Measurements from ENCODE around the gene KRT4.

Gene KRT4

GRCh38 chr12:52776913-52777395 is 37.0 kb downstream of the KRT4 start, which contains the start of gene KRT76:
Gene KRT76, minus strand, starts transcription at chr12:52777345. Its CDS starts 54 bp downstream, at chr12:52777291.
- TF ChIP-seq FOXM1 (IDR thresholded peaks at IDR 0.05; ENCODE audit: borderline replicate concordance, low read depth): no peak
- TF ChIP-seq EP300 (IDR thresholded peaks at IDR 0.05; ENCODE audit: borderline replicate concordance): no peak
- TF ChIP-seq CREB1 (IDR thresholded peaks at IDR 0.05; ENCODE audit: low read depth): no peak
- no peak for TF ChIP-seq CEBPB (IDR thresholded peaks at IDR 0.05)
- TF ChIP-seq MAX (IDR thresholded peaks at IDR 0.05): no peak
- TF ChIP-seq YY1 (IDR thresholded peaks at IDR 0.05; ENCODE audit: low read depth): no peak
- no peak for TF ChIP-seq RAD21 (IDR thresholded peaks at IDR 0.05; ENCODE audit: low read depth)
- TF ChIP-seq, protein P1, sequence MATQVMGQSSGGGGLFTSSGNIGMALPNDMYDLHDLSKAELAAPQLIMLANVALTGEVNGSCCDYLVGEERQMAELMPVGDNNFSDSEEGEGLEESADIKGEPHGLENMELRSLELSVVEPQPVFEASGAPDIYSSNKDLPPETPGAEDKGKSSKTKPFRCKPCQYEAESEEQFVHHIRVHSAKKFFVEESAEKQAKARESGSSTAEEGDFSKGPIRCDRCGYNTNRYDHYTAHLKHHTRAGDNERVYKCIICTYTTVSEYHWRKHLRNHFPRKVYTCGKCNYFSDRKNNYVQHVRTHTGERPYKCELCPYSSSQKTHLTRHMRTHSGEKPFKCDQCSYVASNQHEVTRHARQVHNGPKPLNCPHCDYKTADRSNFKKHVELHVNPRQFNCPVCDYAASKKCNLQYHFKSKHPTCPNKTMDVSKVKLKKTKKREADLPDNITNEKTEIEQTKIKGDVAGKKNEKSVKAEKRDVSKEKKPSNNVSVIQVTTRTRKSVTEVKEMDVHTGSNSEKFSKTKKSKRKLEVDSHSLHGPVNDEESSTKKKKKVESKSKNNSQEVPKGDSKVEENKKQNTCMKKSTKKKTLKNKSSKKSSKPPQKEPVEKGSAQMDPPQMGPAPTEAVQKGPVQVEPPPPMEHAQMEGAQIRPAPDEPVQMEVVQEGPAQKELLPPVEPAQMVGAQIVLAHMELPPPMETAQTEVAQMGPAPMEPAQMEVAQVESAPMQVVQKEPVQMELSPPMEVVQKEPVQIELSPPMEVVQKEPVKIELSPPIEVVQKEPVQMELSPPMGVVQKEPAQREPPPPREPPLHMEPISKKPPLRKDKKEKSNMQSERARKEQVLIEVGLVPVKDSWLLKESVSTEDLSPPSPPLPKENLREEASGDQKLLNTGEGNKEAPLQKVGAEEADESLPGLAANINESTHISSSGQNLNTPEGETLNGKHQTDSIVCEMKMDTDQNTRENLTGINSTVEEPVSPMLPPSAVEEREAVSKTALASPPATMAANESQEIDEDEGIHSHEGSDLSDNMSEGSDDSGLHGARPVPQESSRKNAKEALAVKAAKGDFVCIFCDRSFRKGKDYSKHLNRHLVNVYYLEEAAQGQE (IDR thresholded peaks at IDR 0.05; ENCODE audit: low read depth): no peak
- TF ChIP-seq EGR1 (IDR thresholded peaks at IDR 0.05): no peak
- TF ChIP-seq TEAD4 (IDR thresholded peaks at IDR 0.05): no peak
- no peak for TF ChIP-seq ZBTB7A (IDR thresholded peaks at IDR 0.05; ENCODE audit: low read depth)

DNA sequence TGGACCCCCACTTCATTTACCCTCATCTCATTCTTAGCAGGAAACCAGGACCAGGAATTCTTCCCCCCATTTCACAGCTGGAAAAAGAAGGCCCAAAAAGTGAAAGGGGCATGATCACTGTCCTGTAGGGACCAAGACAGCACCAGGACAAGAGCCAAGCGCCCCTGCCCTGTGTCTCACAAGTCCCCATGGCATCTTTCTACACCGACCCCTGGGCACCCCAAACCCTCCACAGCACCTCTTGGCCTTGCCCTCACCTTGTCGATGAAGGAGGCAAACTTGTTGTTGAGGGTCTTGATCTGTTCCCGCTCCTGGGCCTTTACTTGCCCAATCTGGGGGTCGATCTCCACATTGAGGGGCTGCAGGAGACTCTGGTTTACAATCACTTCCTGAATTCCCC is 37.5 kb downstream of the KRT4 start:
- TF ChIP-seq FOXM1 (IDR thresholded peaks at IDR 0.05; ENCODE audit: borderline replicate concordance, low read depth) (no peak), EGR1 (IDR thresholded peaks at IDR 0.05) (no peak), TEAD4 (IDR thresholded peaks at IDR 0.05) (no peak), CEBPB (IDR thresholded peaks at IDR 0.05) (no peak), MAX (IDR thresholded peaks at IDR 0.05) (no peak), TCF12 (IDR thresholded peaks at IDR 0.05; ENCODE audit: low read depth) (no peak), ZBTB7A (IDR thresholded peaks at IDR 0.05; ENCODE audit: low read depth) (no peak), NFIC (IDR thresholded peaks at IDR 0.05) (no peak), TAF1 (IDR thresholded peaks at IDR 0.05; ENCODE audit: low read depth) (no peak), YY1 (IDR thresholded peaks at IDR 0.05; ENCODE audit: low read depth) (no peak)
- TF ChIP-seq, protein P1 (IDR thresholded peaks at IDR 0.05; ENCODE audit: low read depth): no peak

GRCh38 chr12:52774629-52775250 is 39.2 kb downstream of the KRT4 start:
- TF ChIP-seq EP300 (IDR thresholded peaks at IDR 0.05; ENCODE audit: borderline replicate concordance): peak; percentile 76; the same call in 1 of the 2 replicates
- peak; percentile 85 for TF ChIP-seq TEAD4 (IDR thresholded peaks at IDR 0.05)
- peak; percentile 65; the same call in 1 of the 2 replicates for TF ChIP-seq ZBTB7A (IDR thresholded peaks at IDR 0.05; ENCODE audit: low read depth)
- TF ChIP-seq USF1 (IDR thresholded peaks at IDR 0.05): no peak
- peak; percentile 83 for TF ChIP-seq TCF12 (IDR thresholded peaks at IDR 0.05; ENCODE audit: low read depth)
- 0 out of 2 replicates have a peak, but pooled peaks have one; percentile 31 for TF ChIP-seq FOXM1 (IDR thresholded peaks at IDR 0.05; ENCODE audit: borderline replicate concordance, low read depth)
- TF ChIP-seq RAD21 (IDR thresholded peaks at IDR 0.05; ENCODE audit: low read depth): no peak; the same call in 1 of the 2 replicates
- TF ChIP-seq TAF1 (IDR thresholded peaks at IDR 0.05; ENCODE audit: low read depth): no peak
- TF ChIP-seq NFIC (IDR thresholded peaks at IDR 0.05): peak; percentile 92
- no peak for TF ChIP-seq EGR1 (IDR thresholded peaks at IDR 0.05)
- TF ChIP-seq, protein P1 (IDR thresholded peaks at IDR 0.05; ENCODE audit: low read depth): 0 out of 2 replicates have a peak, but pooled peaks have one; percentile 12
- no peak for TF ChIP-seq MAX (IDR thresholded peaks at IDR 0.05)
- peak; percentile 31; the same call in 1 of the 2 replicates for TF ChIP-seq YY1 (IDR thresholded peaks at IDR 0.05; ENCODE audit: low read depth)
- no peak for TF ChIP-seq CEBPB (IDR thresholded peaks at IDR 0.05)
- no peak for TF ChIP-seq CREB1 (IDR thresholded peaks at IDR 0.05; ENCODE audit: low read depth)

DNA sequence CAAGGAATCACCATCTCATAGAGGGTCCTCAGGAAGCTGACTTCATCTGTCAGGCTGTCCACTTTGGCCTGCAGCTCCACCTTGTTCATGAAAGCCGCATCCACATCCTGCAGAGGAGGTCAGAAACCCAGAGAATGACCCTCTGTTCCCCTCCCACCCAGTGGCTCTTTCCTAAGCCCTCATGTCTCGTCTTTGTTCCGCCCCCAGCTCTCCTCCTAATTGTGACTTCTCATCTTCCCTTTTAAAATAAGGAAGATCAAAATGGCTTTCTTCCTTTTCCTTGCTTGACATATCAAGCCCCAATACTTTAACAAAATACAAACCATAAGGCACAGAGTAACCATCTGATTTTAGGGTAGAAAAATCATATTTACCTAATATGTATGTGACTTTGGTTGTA is 41.1 kb downstream of the KRT4 start:
- TF ChIP-seq TAF1 (IDR thresholded peaks at IDR 0.05; ENCODE audit: low read depth) (no peak), EP300 (IDR thresholded peaks at IDR 0.05; ENCODE audit: borderline replicate concordance) (no peak), EGR1 (IDR thresholded peaks at IDR 0.05) (no peak), TEAD4 (IDR thresholded peaks at IDR 0.05) (no peak), TCF12 (IDR thresholded peaks at IDR 0.05; ENCODE audit: low read depth) (no peak)
- TF ChIP-seq, protein P1 (IDR thresholded peaks at IDR 0.05; ENCODE audit: low read depth): no peak

Data from Ishikawa (cell line).